ENCODE results near the gene KSR2.

Gene KSR2

GRCh38 chr12:117699575-117699974 is 269.2 kb downstream of the KSR2 start:
- DNase-seq (ENCODE audit: low read depth in 2 of 2) = no peak
- no peak for TF ChIP-seq CTCF (IDR thresholded peaks at IDR 0.05; ENCODE audit: low read depth, low read length)
- H3K4me3 ChIP-seq (replicated peaks in 1 of 2; ENCODE audit: low read depth in 2 of 2, low read length in 2 of 2) = no peak overlapping the region

- TF ChIP-seq CTCF (IDR thresholded peaks at IDR 0.05; ENCODE audit: low read depth, low read length) = no peak
- H3K4me3 ChIP-seq (replicated peaks in 1 of 2; ENCODE audit: low read depth in 2 of 2, low read length in 2 of 2) = no peak overlapping the region
- DNase-seq (ENCODE audit: low read depth in 2 of 2) = no peak
These were observed 269.7 kb downstream of the KSR2 start for GRCh38 chr12:117699118-117699517.

- no peak for DNase-seq (ENCODE audit: low read depth in 2 of 2)
- TF ChIP-seq CTCF (IDR thresholded peaks at IDR 0.05; ENCODE audit: low read depth, low read length) = no peak
- no peak overlapping the region for H3K4me3 ChIP-seq (replicated peaks in 1 of 2; ENCODE audit: low read depth in 2 of 2, low read length in 2 of 2)
These were observed 272.8 kb downstream of the KSR2 start for GRCh38 chr12:117695956-117696355.

- no peak for DNase-seq (ENCODE audit: low read depth in 2 of 2)
- no peak for TF ChIP-seq CTCF (IDR thresholded peaks at IDR 0.05; ENCODE audit: low read depth, low read length)
- H3K4me3 ChIP-seq (replicated peaks in 1 of 2; ENCODE audit: low read depth in 2 of 2, low read length in 2 of 2) = no peak overlapping the region
These were observed 276.3 kb downstream of the KSR2 start for GRCh38 chr12:117692512-117692911.

- no peak for TF ChIP-seq CTCF (IDR thresholded peaks at IDR 0.05; ENCODE audit: low read depth, low read length)
- DNase-seq (ENCODE audit: low read depth in 2 of 2) = no peak
- no peak overlapping the region for H3K4me3 ChIP-seq (replicated peaks in 1 of 2; ENCODE audit: low read depth in 2 of 2, low read length in 2 of 2)
These were observed 278.9 kb downstream of the KSR2 start for GRCh38 chr12:117689857-117690256.

- TF ChIP-seq CTCF (IDR thresholded peaks at IDR 0.05; ENCODE audit: low read depth, low read length) = no peak
- DNase-seq (ENCODE audit: low read depth in 2 of 2) = no peak
- no peak overlapping the region for H3K4me3 ChIP-seq (replicated peaks in 1 of 2; ENCODE audit: low read depth in 2 of 2, low read length in 2 of 2)
These were observed 280.3 kb downstream of the KSR2 start for GRCh38 chr12:117688446-117688845.

- TF ChIP-seq CTCF (IDR thresholded peaks at IDR 0.05; ENCODE audit: low read depth, low read length) = no peak
- DNase-seq (ENCODE audit: low read depth in 2 of 2) = peak; percentile 2 to 12
- no peak overlapping the region for H3K4me3 ChIP-seq (replicated peaks in 1 of 2; ENCODE audit: low read depth in 2 of 2, low read length in 2 of 2)
These were observed 281.8 kb downstream of the KSR2 start for GRCh38 chr12:117686911-117687377.
